H1 (cell line): ENCODE data around the gene ARRDC2. TPM values are rescaled to one million over a fixed set of nuclear protein-coding genes. Genes with fewer than 3 reads are reported as not detected.
A peak's percentile ranks its signal among the peaks of the same experiment; 100 is the strongest.

ENCODE experiments used
- CTCF ChIA-PET: fragments of 300-600 bp; sonication (Branson Sonifier 250); formaldehyde crosslinking; loops from one replicate; lab custom pipeline; 2021; ENCODE audit not compliant: partially characterized antibody; lab: Charles Lee
- POLR2A ChIA-PET: fragments of 300-600 bp; sonication (Branson Sonifier 250); formaldehyde crosslinking; loops from one replicate; lab custom pipeline; 2021; ENCODE audit warnings: inconsistent platforms; ENCODE audit not compliant: partially characterized antibody; lab: Charles Lee
- DNase-seq, 2 experiments: peaks; one replicate each; pipeline versions ENCODE4 v3.0.0 to v3.0.0-alpha.2; 2010 to 2022; ENCODE audit warnings: low spot score in 2 of 2, low read depth in 1 of 2, mixed read lengths in 1 of 2
- FAIRE-seq: peaks from 2 replicates; lab custom pipeline; 2011; peaks lifted over from hg19 to GRCh38; lab: Jason Lieb, UNC
- H2AFZ ChIP-seq: 2 replicates; pipeline ENCODE4 v1.8.1; 2012; ENCODE audit warnings: low read length, inconsistent platforms
- H2AK5ac ChIP-seq: 2 replicates; pipeline ENCODE4 v1.6.1; 2013; ENCODE audit warnings: low read depth, low read length
- H2BK120ac ChIP-seq: replicated peaks from 2 replicates; pipeline ENCODE3; 2013; ENCODE audit warnings: low read depth, low read length, inconsistent platforms
- H2BK12ac ChIP-seq: 2 replicates; pipeline ENCODE4 v1.6.1; 2013; ENCODE audit warnings: low read depth, low read length
- H2BK15ac ChIP-seq: 2 replicates; pipeline ENCODE4 v1.6.1; 2013; ENCODE audit warnings: low read length
- H2BK20ac ChIP-seq: 2 replicates; pipeline ENCODE4 v1.6.1; 2013; ENCODE audit warnings: low read length
- H2BK5ac ChIP-seq: 2 replicates; pipeline ENCODE4 v1.6.1; 2013; ENCODE audit warnings: low read depth, low read length
- H3K14ac ChIP-seq: 2 replicates; pipeline ENCODE4 v1.6.1; 2013; ENCODE audit warnings: inconsistent platforms; ENCODE audit not compliant: insufficient read length
- H3K18ac ChIP-seq: 2 replicates; pipeline ENCODE4 v1.6.1; 2013; ENCODE audit warnings: low read length; ENCODE audit errors: extremely low read depth
- H3K23ac ChIP-seq: 2 replicates; pipeline ENCODE4 v1.6.1; 2013; ENCODE audit warnings: inconsistent platforms; ENCODE audit not compliant: insufficient read length
- H3K23me2 ChIP-seq: 2 replicates; pipeline ENCODE4 v1.6.1; 2013; ENCODE audit warnings: low read depth, low read length
- H3K27ac ChIP-seq: 2 replicates; pipeline ENCODE4 v1.6.1; 2011; ENCODE audit warnings: low read depth, low read length, inconsistent platforms
- H3K27me3 ChIP-seq, 4 experiments: replicated peaks in 1 of 4; 1 replicate in 1 of 4; 2 replicates in 3 of 4; pipeline versions ENCODE4 v1.6.1 to v1.8.1; 2011 to 2013; ENCODE audit warnings: low read length in 3 of 4, mild to moderate bottlenecking in 3 of 4, inconsistent platforms in 2 of 4, mixed read lengths in 2 of 4, moderate library complexity in 1 of 4; ENCODE audit not compliant: control insufficient read depth in 3 of 4, insufficient read depth in 3 of 4; ENCODE audit errors: extremely low read depth in 1 of 4
- H3K36me3 ChIP-seq, 4 experiments: 2 replicates each; pipeline versions ENCODE4 v1.6.1 to v1.8.1; 2011 to 2013; ENCODE audit warnings: mild to moderate bottlenecking in 4 of 4, low read length in 3 of 4, moderate library complexity in 2 of 4, control low read depth in 1 of 4, inconsistent platforms in 1 of 4; ENCODE audit not compliant: insufficient read depth in 4 of 4, control insufficient read depth in 2 of 4
- H3K4ac ChIP-seq: replicated peaks from 2 replicates; pipeline ENCODE3; 2013; ENCODE audit warnings: low read length, low read depth, mixed read lengths, inconsistent platforms; ENCODE audit not compliant: insufficient read length
- H3K4me1 ChIP-seq, 4 experiments: replicated peaks in 1 of 4; 1 replicate in 1 of 4; 2 replicates in 3 of 4; pipeline versions ENCODE4 v1.6.1 to v1.8.1; 2011 to 2013; ENCODE audit warnings: low read length in 3 of 4, inconsistent platforms in 2 of 4, mixed read lengths in 1 of 4; ENCODE audit not compliant: insufficient read depth in 4 of 4, control insufficient read depth in 3 of 4
- H3K4me2 ChIP-seq, 2 experiments: 2 replicates each; pipeline versions ENCODE4 v1.6.1 to v1.8.1; 2011 to 2013; ENCODE audit warnings: low read depth in 2 of 2, low read length in 2 of 2, control low read depth in 1 of 2, inconsistent platforms in 1 of 2, mild to moderate bottlenecking in 1 of 2; ENCODE audit not compliant: insufficient read depth in 1 of 2
- H3K4me3 ChIP-seq, 4 experiments: fragments of 200-600, 300-600 bp in 1 of 4; sonication (generic), shearing (Covaris generic), sonication (Bioruptor Twin) in 1 of 4; 2 replicates each; pipeline versions ENCODE4 v1.5.1 to v1.8.1; 2011 to 2016; ENCODE audit warnings: low read length in 4 of 4, low read depth in 3 of 4, control low read depth in 2 of 4, inconsistent platforms in 2 of 4, mild to moderate bottlenecking in 2 of 4, mixed read lengths in 1 of 4, moderate library complexity in 1 of 4; ENCODE audit not compliant: insufficient read depth in 2 of 4; ENCODE audit errors: extremely low read depth in 1 of 4
- H3K56ac ChIP-seq: replicated peaks from 2 replicates; pipeline ENCODE3; 2013; ENCODE audit warnings: low read depth, mild to moderate bottlenecking, mixed read lengths, low read length, inconsistent platforms; ENCODE audit not compliant: insufficient read length
- H3K79me1 ChIP-seq: 2 replicates; pipeline ENCODE4 v1.6.1; 2013; ENCODE audit warnings: low read depth, low read length, control low read depth
- H3K79me2 ChIP-seq, 2 experiments: 2 replicates each; pipeline versions ENCODE4 v1.6.1 to v1.8.1; 2012 to 2013; ENCODE audit warnings: low read length in 2 of 2, mild to moderate bottlenecking in 2 of 2, inconsistent platforms in 1 of 2; ENCODE audit not compliant: insufficient read depth in 2 of 2, control insufficient read depth in 1 of 2
- H3K9ac ChIP-seq, 4 experiments: replicated peaks in 1 of 4; 1 replicate in 1 of 4; 2 replicates in 3 of 4; pipeline versions ENCODE4 v1.6.1 to v1.8.1; 2011 to 2013; ENCODE audit warnings: low read depth in 3 of 4, low read length in 3 of 4, control low read depth in 2 of 4, mild to moderate bottlenecking in 2 of 4, moderate library complexity in 2 of 4, inconsistent platforms in 1 of 4; ENCODE audit errors: extremely low read depth in 1 of 4
- H3K9me3 ChIP-seq, 2 experiments: 2 replicates each; pipeline versions ENCODE4 v1.6.1 to v1.8.1; 2012 to 2013; ENCODE audit warnings: mild to moderate bottlenecking in 2 of 2, moderate library complexity in 2 of 2, control low read depth in 1 of 2, inconsistent platforms in 1 of 2, low read depth in 1 of 2, low read length in 1 of 2, mixed read lengths in 1 of 2; ENCODE audit not compliant: insufficient read depth in 2 of 2
- H4K20me1 ChIP-seq, 2 experiments: replicated peaks in 1 of 2; 2 replicates each; pipeline versions ENCODE3 to v1.8.1; 2011 to 2013; ENCODE audit warnings: inconsistent platforms in 2 of 2, low read length in 2 of 2, mild to moderate bottlenecking in 1 of 2; ENCODE audit not compliant: insufficient read depth in 2 of 2, control insufficient read depth in 1 of 2
- H4K5ac ChIP-seq: 2 replicates; pipeline ENCODE4 v1.6.1; 2013; ENCODE audit warnings: low read length, low read depth, mixed read lengths, inconsistent platforms; ENCODE audit not compliant: insufficient read length
- H4K8ac ChIP-seq: 2 replicates; pipeline ENCODE4 v1.8.0; 2013; ENCODE audit warnings: mild to moderate bottlenecking, moderate library complexity, low read length, inconsistent platforms; ENCODE audit not compliant: insufficient read depth; ENCODE audit errors: extremely low read depth
- H4K91ac ChIP-seq: replicated peaks from 2 replicates; pipeline ENCODE3; 2013; ENCODE audit warnings: low read length, mixed read lengths, inconsistent platforms; ENCODE audit not compliant: insufficient read length
- ATF3 ChIP-seq: IDR thresholded peaks from 2 replicates; pipeline ENCODE4 v1.6.1; 2011; ENCODE audit warnings: low read depth, mild to moderate bottlenecking, low read length; ENCODE audit not compliant: insufficient read depth
- CHD1 ChIP-seq: IDR thresholded peaks from 2 replicates; pipeline ENCODE4 v1.6.1; 2012; ENCODE audit warnings: low read depth, low read length, improper control_type of control experiment
- CTCF ChIP-seq, 3 experiments: IDR thresholded peaks; 1 replicate in 2 of 3; 2 replicates in 1 of 3; pipeline versions ENCODE4 v1.5.1 to v1.6.1; 2011; ENCODE audit warnings: low read length in 3 of 3, mild to moderate bottlenecking in 3 of 3, inconsistent platforms in 2 of 3, low read depth in 1 of 3, moderate library complexity in 1 of 3; ENCODE audit not compliant: insufficient read depth in 1 of 3; ENCODE audit errors: control extremely low read depth in 1 of 3
- RBBP5 ChIP-seq: IDR thresholded peaks from 2 replicates; pipeline ENCODE4 v1.7.1; 2012; ENCODE audit warnings: low read depth, mild to moderate bottlenecking, inconsistent platforms, low read length, moderate library complexity, borderline replicate concordance
- SIRT6 ChIP-seq: IDR thresholded peaks from one replicate; pipeline ENCODE4 v1.7.1; 2012; ENCODE audit warnings: low read length, inconsistent platforms
- TAF7 ChIP-seq: optimal IDR thresholded peaks from 2 replicates; pipeline ENCODE3; 2011; ENCODE audit warnings: low read depth, mild to moderate bottlenecking, inconsistent platforms, low read length, moderate library complexity, borderline replicate concordance
- TEAD4 ChIP-seq: IDR thresholded peaks from 2 replicates; pipeline ENCODE4 v1.6.1; 2012; ENCODE audit warnings: low read depth, low read length, inconsistent platforms, mixed read lengths
- WGBS, 2 experiments: shearing (Covaris generic) in 1 of 2; methylation state at CpG; one replicate each; pipeline versions ENCODE4 v1.1.6 to v1.1.7; 2013 to 2015; ENCODE audit warnings: low lambda C conversion rate in 2 of 2, mixed read lengths in 2 of 2, inconsistent platforms in 1 of 2, low coverage in 1 of 2, missing lambda C conversion rate in 1 of 2; ENCODE audit not compliant: insufficient replicate concordance in 2 of 2, insufficient coverage in 1 of 2, insufficient read length in 1 of 2; ENCODE audit errors: extremely low coverage in 1 of 2, missing lambda C conversion rate in 1 of 2; 5-methylcytosine and 5-hydroxymethylcytosine counted together
- polyA plus RNA-seq, 7 experiments: library from polyadenylated mRNA; depleted of rRNA in 3 of 7; stranded (reverse) in 5 of 7; unstranded in 2 of 7; fragments of >200 nt in 5 of 7; fragments of 200-250 nt in 2 of 7; gene quantifications; 1 replicate in 5 of 7; 2 replicates in 1 of 7; 4 replicates in 1 of 7; pipeline versions ENCODE4 v1.2.1 to v1.2.3, GENCODE V29; 2011 to 2013; ENCODE audit warnings: missing spikeins in 2 of 7, mixed read lengths in 2 of 7
- total RNA-seq: library from RNA; stranded (reverse); fragmentation: NEBNext Ultra II Directional; extraction: Animal tissue kit (Norgen Biotek cat#: 25700); gene quantifications from 2 replicates; pipeline ENCODE4 v1.2.1, GENCODE V29; 2021

The ARRDC2 gene
- total and polyA plus RNA-seq, 2 of the 8 experiments (the other 6 are each of a cell fraction or from before 2014, with no cell fraction given), result 5.4 to 6.9 TPM

DNA sequence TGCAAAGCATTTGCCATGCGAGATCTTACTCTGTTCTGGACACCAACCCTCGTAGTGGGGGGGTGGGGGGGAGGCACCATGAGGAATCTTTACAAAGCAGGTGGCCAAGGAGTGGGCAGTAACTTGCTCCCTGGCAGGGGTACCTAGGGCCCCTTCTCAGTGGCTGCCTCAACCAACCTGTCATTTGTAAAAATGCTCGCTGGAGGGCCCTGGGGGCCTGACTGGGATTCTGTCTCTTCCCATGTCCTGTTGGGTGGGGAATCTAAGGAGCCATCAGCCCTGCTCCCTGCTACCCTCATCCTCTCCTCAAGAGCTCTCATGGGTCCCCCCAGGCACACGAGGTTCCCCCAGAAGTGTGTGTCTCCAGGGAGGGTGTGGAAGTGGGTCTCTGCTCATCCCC is 39.6 kb upstream of the ARRDC2 start:
- H3K14ac ChIP-seq, result no peak overlapping the region
- no peaks in the 10 kb centered on the region for H3K79me1 ChIP-seq
- no peaks in the 10 kb centered on the region for H3K79me2 ChIP-seq
- H4K91ac ChIP-seq, result no peak overlapping the region
- H4K8ac ChIP-seq, result no peak overlapping the region
- H3K9me3 ChIP-seq, result no peaks in the 10 kb centered on the region
- peaks cover 0 to 2% of the 10 kb centered on the region in 2 experiments for H4K20me1 ChIP-seq
- H3K4me2 ChIP-seq, result peak overlapping the region in 1 of 2 experiments; percentile 89; a peak in 1 of 4 replicates
- no peak overlapping the region for H2BK20ac ChIP-seq
- no peak overlapping the region for H3K4ac ChIP-seq
- 75% methylated on average over 4 of the region's 4 CpGs; no CpG with 5 or more reads in 1 of the 2 experiments for WGBS, 2 experiments
- no peak overlapping the region for H4K5ac ChIP-seq
- H3K23ac ChIP-seq, result no peak overlapping the region
- no peak overlapping the region for H2BK120ac ChIP-seq
- no peak overlapping the region for H3K4me3 ChIP-seq
- H3K27me3 ChIP-seq, result peaks cover 0 to 9% (median 3%) of the 10 kb centered on the region in 4 experiments; a peak in 3 of 7 replicates
- H3K9ac ChIP-seq, result no peak overlapping the region
- H2AFZ ChIP-seq, result no peak overlapping the region
- no peak overlapping the region for H2BK5ac ChIP-seq
- H2BK12ac ChIP-seq, result no peak overlapping the region
- ChIA-PET POLR2A (interaction anchor here (1.0 to 6.8 kb wide), 5 partner anchors 9 to 103 kb away, joined by 3 to 23 read pairs (median 5); no protein-coding TSS in a partner anchor), CTCF (interaction anchor here (0.6 to 4.0 kb wide), 9 partner anchors 9 to 84 kb away, joined by 3 to 18 read pairs (median 4); no protein-coding TSS in a partner anchor)
- no peaks in the 10 kb centered on the region for H3K36me3 ChIP-seq
- peaks cover 3% of the 10 kb centered on the region for H3K23me2 ChIP-seq
- H3K4me1 ChIP-seq, result peaks cover 3 to 14% (median 7%) of the 10 kb centered on the region in 4 experiments
- no peak overlapping the region for H3K27ac ChIP-seq
- H3K56ac ChIP-seq, result no peak overlapping the region
- no peak overlapping the region for H2AK5ac ChIP-seq
- 0 out of 2 replicates have a peak overlapping the region, but pooled peaks have one; percentile 46 for H2BK15ac ChIP-seq
- DNase-seq, result no peak
- no peak overlapping the region for H3K18ac ChIP-seq
- no peak for FAIRE-seq
- TF ChIP-seq CTCF (IDR thresholded peaks at IDR 0.05; ENCODE audit: control extremely low read depth in 1 of 3, insufficient read depth in 1 of 3, low read depth in 1 of 3, low read length in 3 of 3) (no peak), SIRT6 (no peak), TEAD4 (no peak), RBBP5 (no peak), ATF3 (no peak), CHD1 (no peak), TAF7 (no peak)
